WERI-Rb-1 (cell line): ENCODE measurements around the gene OAT.

Experiments used
- DNase-seq: peaks from one replicate; pipeline ENCODE4 v3.0.0-alpha.2; 2020
- H3K27ac ChIP-seq: fragments of 250-450 bp; sonication (Bioruptor Pico); 2 replicates; pipeline ENCODE4 v1.5.1; 2020; ENCODE audit warnings: mild to moderate bottlenecking, moderate library complexity
- H3K27me3 ChIP-seq: fragments of 250-450 bp; sonication (Bioruptor Pico); 2 replicates; pipeline ENCODE4 v1.5.1; 2021; ENCODE audit warnings: mild to moderate bottlenecking, low read depth, moderate library complexity; ENCODE audit not compliant: insufficient read depth, severe bottlenecking
- H3K36me3 ChIP-seq: fragments of 250-450 bp; sonication (Bioruptor Pico); 2 replicates; pipeline ENCODE4 v1.5.1; 2020; ENCODE audit warnings: mild to moderate bottlenecking, moderate library complexity
- H3K4me3 ChIP-seq: 2 replicates; pipeline ENCODE4 v1.5.1; 2011; ENCODE audit warnings: low read depth, mild to moderate bottlenecking, control low read depth, low read length
- H3K9me3 ChIP-seq: fragments of 250-450 bp; sonication (Bioruptor Pico); 2 replicates; pipeline ENCODE4 v1.5.1; 2021; ENCODE audit warnings: mild to moderate bottlenecking, moderate library complexity; ENCODE audit not compliant: severe bottlenecking
- TF ChIP-seq, protein P1 (sequence below): IDR thresholded peaks from 2 replicates; pipeline ENCODE4 v1.5.1; 2011; ENCODE audit warnings: low read depth, mild to moderate bottlenecking, control low read depth, inconsistent platforms, low read length

OAT gene

GRCh38 chr10:124455441-124455840 is 36.7 kb upstream of the OAT start:
- no peak for DNase-seq
- peaks cover 11% of the 10 kb centered on the region for H3K27me3 ChIP-seq
- no peaks in the 10 kb centered on the region for H3K9me3 ChIP-seq
- TF ChIP-seq, protein P1, sequence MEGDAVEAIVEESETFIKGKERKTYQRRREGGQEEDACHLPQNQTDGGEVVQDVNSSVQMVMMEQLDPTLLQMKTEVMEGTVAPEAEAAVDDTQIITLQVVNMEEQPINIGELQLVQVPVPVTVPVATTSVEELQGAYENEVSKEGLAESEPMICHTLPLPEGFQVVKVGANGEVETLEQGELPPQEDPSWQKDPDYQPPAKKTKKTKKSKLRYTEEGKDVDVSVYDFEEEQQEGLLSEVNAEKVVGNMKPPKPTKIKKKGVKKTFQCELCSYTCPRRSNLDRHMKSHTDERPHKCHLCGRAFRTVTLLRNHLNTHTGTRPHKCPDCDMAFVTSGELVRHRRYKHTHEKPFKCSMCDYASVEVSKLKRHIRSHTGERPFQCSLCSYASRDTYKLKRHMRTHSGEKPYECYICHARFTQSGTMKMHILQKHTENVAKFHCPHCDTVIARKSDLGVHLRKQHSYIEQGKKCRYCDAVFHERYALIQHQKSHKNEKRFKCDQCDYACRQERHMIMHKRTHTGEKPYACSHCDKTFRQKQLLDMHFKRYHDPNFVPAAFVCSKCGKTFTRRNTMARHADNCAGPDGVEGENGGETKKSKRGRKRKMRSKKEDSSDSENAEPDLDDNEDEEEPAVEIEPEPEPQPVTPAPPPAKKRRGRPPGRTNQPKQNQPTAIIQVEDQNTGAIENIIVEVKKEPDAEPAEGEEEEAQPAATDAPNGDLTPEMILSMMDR: no peak
- H3K36me3 ChIP-seq: no peaks in the 10 kb centered on the region
- no peak overlapping the region for H3K4me3 ChIP-seq
- H3K27ac ChIP-seq: no peak overlapping the region

- Histone ChIP-seq H3K27ac (no peak overlapping the region), H3K27me3 (peaks cover 23% of the 10 kb centered on the region), H3K4me3 (no peak overlapping the region), H3K36me3 (no peaks in the 10 kb centered on the region), H3K9me3 (no peaks in the 10 kb centered on the region)
- TF ChIP-seq, protein P1: no peak
- no peak for DNase-seq
These were observed 35.4 kb upstream of the OAT start for GRCh38 chr10:124453960-124454610.

GRCh38 chr10:124451276-124451675 is 32.6 kb upstream of the OAT start:
- TF ChIP-seq, protein P1: no peak
- Histone ChIP-seq H3K27ac (no peak overlapping the region), H3K4me3 (no peak overlapping the region), H3K36me3 (no peaks in the 10 kb centered on the region), H3K9me3 (no peaks in the 10 kb centered on the region), H3K27me3 (peaks cover 35% of the 10 kb centered on the region)
- DNase-seq: no peak

DNA sequence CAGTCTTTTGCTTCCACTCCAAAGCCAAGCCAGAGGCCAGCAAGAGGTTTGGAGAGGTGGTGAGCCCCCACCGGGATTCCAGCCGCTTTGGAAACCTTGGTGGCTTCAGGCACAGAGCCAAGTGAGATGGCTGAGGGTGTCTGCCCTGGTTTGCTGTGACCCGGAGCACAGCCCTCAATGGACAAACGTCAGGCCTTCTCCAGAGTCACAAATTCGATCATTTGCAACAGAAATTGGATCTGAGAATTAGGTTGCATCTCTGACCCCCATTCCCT is 32.0 kb upstream of the OAT start:
- H3K4me3 ChIP-seq: no peak overlapping the region
- H3K36me3 ChIP-seq: no peaks in the 10 kb centered on the region
- H3K27ac ChIP-seq: no peak overlapping the region
- H3K27me3 ChIP-seq: peaks cover 35% of the 10 kb centered on the region
- no peaks in the 10 kb centered on the region for H3K9me3 ChIP-seq
- TF ChIP-seq, protein P1: no peak
- DNase-seq: no peak

GRCh38 chr10:124450012-124450782 is 31.5 kb upstream of the OAT start, which contains the start of gene NKX1-2:
NKX1-2 (minus strand) TSS chr10:124450035; CDS start chr10:124449943, 92 bp downstream.
- TF ChIP-seq, protein P1: no peak
- Histone ChIP-seq H3K27me3 (peaks cover 35% of the 10 kb centered on the region), H3K27ac (no peak within 1 kb of the TSS), H3K9me3 (no peaks in the 10 kb centered on the region), H3K4me3 (peak within 1 kb of the TSS; percentile 47), H3K36me3 (no peaks in the 10 kb centered on the region)
- peak; percentile 45 for DNase-seq
